MM.1S (cell line): Measurements from ENCODE around the gene IHH.

Source experiments
- DNase-seq: peaks from one replicate; pipeline ENCODE4 v3.0.0-alpha.2; 2015
- H2AFZ ChIP-seq: fragments of 300-600 bp; sonication (generic); 2 replicates; pipeline ENCODE4 v1.6.0; 2016; ENCODE audit warnings: antibody characterized with exemption, low read length
- H3F3A ChIP-seq: fragments of 300-600 bp; sonication (generic); 2 replicates; pipeline ENCODE4 v1.6.1; 2016; ENCODE audit warnings: mild to moderate bottlenecking, antibody characterized with exemption, low read length, moderate library complexity, mixed read lengths; ENCODE audit not compliant: insufficient read depth
- H3K27ac ChIP-seq: fragments of 300-600 bp; sonication (generic); 2 replicates; pipeline ENCODE4 v1.5.1; 2016; ENCODE audit warnings: mild to moderate bottlenecking, low read length
- H3K27me3 ChIP-seq: fragments of 300-600 bp; sonication (generic); replicated peaks from 2 replicates; pipeline ENCODE4 v1.6.0; 2016; ENCODE audit warnings: low read length; ENCODE audit not compliant: insufficient read depth
- H3K36me3 ChIP-seq: fragments of 300-600 bp; sonication (generic); replicated peaks from 2 replicates; pipeline ENCODE4 v1.6.1; 2016; ENCODE audit warnings: mild to moderate bottlenecking, low read length, mixed read lengths; ENCODE audit not compliant: insufficient read depth
- H3K4me1 ChIP-seq: fragments of 300-600 bp; sonication (generic); 2 replicates; pipeline ENCODE4 v1.6.1; 2016; ENCODE audit warnings: low read length, mixed read lengths
- H3K4me2 ChIP-seq: fragments of 300-600 bp; sonication (generic); 2 replicates; pipeline ENCODE4 v1.6.0; 2016; ENCODE audit warnings: low read depth, low read length
- H3K4me3 ChIP-seq: fragments of 300-600 bp; sonication (generic); 2 replicates; pipeline ENCODE4 v1.5.1; 2016; ENCODE audit warnings: low read length, mixed read lengths
- H3K79me2 ChIP-seq: fragments of 300-600 bp; sonication (generic); 2 replicates; pipeline ENCODE4 v1.6.1; 2016; ENCODE audit warnings: mixed run types, low read length, mixed read lengths
- H3K9ac ChIP-seq: fragments of 300-600 bp; sonication (generic); 2 replicates; pipeline ENCODE4 v1.6.1; 2016; ENCODE audit warnings: low read length, mixed read lengths
- H3K9me2 ChIP-seq: fragments of 300-600 bp; sonication (generic); replicated peaks from 2 replicates; pipeline ENCODE4 v1.6.1; 2016; ENCODE audit warnings: mild to moderate bottlenecking, low read length, mixed read lengths; ENCODE audit not compliant: insufficient read depth
- H3K9me3 ChIP-seq: fragments of 300-600 bp; sonication (generic); replicated peaks from 2 replicates; pipeline ENCODE4 v1.6.1; 2016; ENCODE audit warnings: mild to moderate bottlenecking, low read length, mixed read lengths; ENCODE audit not compliant: insufficient read depth
- H4K20me1 ChIP-seq: fragments of 300-600 bp; sonication (generic); 2 replicates; pipeline ENCODE4 v1.6.1; 2016; ENCODE audit warnings: mild to moderate bottlenecking, low read length, moderate library complexity, mixed read lengths; ENCODE audit not compliant: insufficient read depth
- CTCF ChIP-seq: fragments of 300-600 bp; sonication (generic); IDR thresholded peaks from 2 replicates; pipeline ENCODE4 v1.5.1; 2016; ENCODE audit warnings: antibody characterized with exemption, low read length, mixed read lengths
- EZH2 ChIP-seq: fragments of 300-600 bp; sonication (generic); optimal IDR thresholded peaks from 2 replicates; pipeline ENCODE3; 2017; ENCODE audit warnings: low read depth, mild to moderate bottlenecking, antibody characterized with exemption, low read length, mixed read lengths
- EZH2phosphoT487 ChIP-seq: fragments of 300-600 bp; sonication (generic); IDR thresholded peaks from 2 replicates; pipeline ENCODE4 v1.6.1; 2018; ENCODE audit warnings: antibody characterized with exemption, low read length

Gene IHH

GRCh38 chr2:219095406-219095935 lies 34.8 kb upstream of the IHH start:
- H3K9ac ChIP-seq: no peak overlapping the region
- no peak overlapping the region for H3K4me3 ChIP-seq
- no peak overlapping the region for H3K27ac ChIP-seq
- H3F3A ChIP-seq: no peaks in the 10 kb centered on the region
- H2AFZ ChIP-seq: no peak overlapping the region
- H3K9me2 ChIP-seq: no peaks in the 10 kb centered on the region
- H3K4me1 ChIP-seq: no peaks in the 10 kb centered on the region
- no peaks in the 10 kb centered on the region for H3K36me3 ChIP-seq
- H4K20me1 ChIP-seq: no peaks in the 10 kb centered on the region
- H3K79me2 ChIP-seq: no peaks in the 10 kb centered on the region
- DNase-seq: no peak
- no peaks in the 10 kb centered on the region for H3K9me3 ChIP-seq
- TF ChIP-seq EZH2 (no peak), CTCF (no peak), EZH2phosphoT487 (no peak)
- no peaks in the 10 kb centered on the region for H3K27me3 ChIP-seq
- H3K4me2 ChIP-seq: no peak overlapping the region

- H2AFZ ChIP-seq: no peak overlapping the region
- H3K4me2 ChIP-seq: no peak overlapping the region
- no peaks in the 10 kb centered on the region for H3K9me3 ChIP-seq
- no peaks in the 10 kb centered on the region for H3K27me3 ChIP-seq
- H3K4me3 ChIP-seq: no peak overlapping the region
- H4K20me1 ChIP-seq: no peaks in the 10 kb centered on the region
- H3K79me2 ChIP-seq: no peaks in the 10 kb centered on the region
- no peak for DNase-seq
- H3K36me3 ChIP-seq: no peaks in the 10 kb centered on the region
- H3K9ac ChIP-seq: no peak overlapping the region
- H3K4me1 ChIP-seq: no peaks in the 10 kb centered on the region
- H3K9me2 ChIP-seq: no peaks in the 10 kb centered on the region
- H3F3A ChIP-seq: no peaks in the 10 kb centered on the region
- H3K27ac ChIP-seq: no peak overlapping the region
- TF ChIP-seq CTCF (no peak), EZH2phosphoT487 (no peak), EZH2 (no peak)
These were observed 33.5 kb upstream of the IHH start for GRCh38 chr2:219094171-219094570.

- no peak for DNase-seq
- H3K27ac ChIP-seq: no peak overlapping the region
- no peaks in the 10 kb centered on the region for H3K36me3 ChIP-seq
- no peaks in the 10 kb centered on the region for H3F3A ChIP-seq
- H3K9me2 ChIP-seq: no peaks in the 10 kb centered on the region
- no peak overlapping the region for H3K4me2 ChIP-seq
- no peaks in the 10 kb centered on the region for H3K9me3 ChIP-seq
- H3K27me3 ChIP-seq: no peaks in the 10 kb centered on the region
- TF ChIP-seq EZH2: no peak
- TF ChIP-seq EZH2phosphoT487: no peak
- no peak for TF ChIP-seq CTCF
- H3K4me3 ChIP-seq: no peak overlapping the region
- no peaks in the 10 kb centered on the region for H3K79me2 ChIP-seq
- H3K4me1 ChIP-seq: no peaks in the 10 kb centered on the region
- no peak overlapping the region for H3K9ac ChIP-seq
- H2AFZ ChIP-seq: no peak overlapping the region
- H4K20me1 ChIP-seq: no peaks in the 10 kb centered on the region
These were observed 29.9 kb upstream of the IHH start for GRCh38 chr2:219090436-219091299.
